Panc1 (cell line): ENCODE results near the gene PJA1. TPM values are rescaled to one million over a fixed set of nuclear protein-coding genes. Genes with fewer than 3 reads are reported as not detected.

ENCODE experiments used
- ATAC-seq: fragments of 200-7000 bp; cut with Tn5 transposase; 2 replicates; pipeline ENCODE4 v1.9.1; 2020; ENCODE audit warnings: mild to moderate bottlenecking, moderate library complexity
- BruUV-seq: library from RNA; stranded (reverse); fragments of 400-500 nt; replicated peaks from 2 replicates; lab custom pipeline; 2021; lab: Mats Ljungman, UMichigan
- CTCF ChIA-PET: fragments of 300-600 bp; sonication (Branson Sonifier 250); formaldehyde crosslinking; loops from one replicate; lab custom pipeline; 2022; ENCODE audit warnings: antibody characterized with exemption; lab: Charles Lee
- POLR2A ChIA-PET: fragments of 300-600 bp; sonication (Branson Sonifier 250); formaldehyde crosslinking; loops from one replicate; lab custom pipeline; 2022; ENCODE audit warnings: antibody characterized with exemption; lab: Charles Lee
- DNase-seq: peaks from one replicate; pipeline ENCODE4 v3.0.0-alpha.2; 2010; ENCODE audit warnings: low read depth, low spot score
- H3K27ac ChIP-seq: 2 replicates; pipeline ENCODE4 v1.5.1; 2011; ENCODE audit warnings: mild to moderate bottlenecking, low read length, inconsistent platforms
- H3K27me3 ChIP-seq: fragments of 200-500 bp; sonication (Bioruptor generic); 2 replicates; pipeline ENCODE4 v1.6.0; 2014; ENCODE audit warnings: low read length, inconsistent platforms; ENCODE audit not compliant: control insufficient read depth, insufficient read depth
- H3K36me3 ChIP-seq: fragments of 200-500 bp; sonication (Bioruptor generic); 2 replicates; pipeline ENCODE4 v1.5.1; 2014; ENCODE audit warnings: inconsistent platforms, mild to moderate bottlenecking, low read length, moderate library complexity; ENCODE audit not compliant: control insufficient read depth, insufficient read depth
- H3K4me1 ChIP-seq: 2 replicates; pipeline ENCODE4 v1.5.1; 2011; ENCODE audit warnings: inconsistent platforms, mild to moderate bottlenecking, low read length, moderate library complexity; ENCODE audit not compliant: control insufficient read depth, insufficient read depth
- H3K4me3 ChIP-seq, 2 experiments: 2 replicates each; pipeline ENCODE4 v1.5.1; 2011 to 2012; ENCODE audit warnings: low read depth in 2 of 2, low read length in 2 of 2, mild to moderate bottlenecking in 2 of 2, inconsistent platforms in 1 of 2, moderate library complexity in 1 of 2
- H3K9me3 ChIP-seq: fragments of 200-500 bp; sonication (Bioruptor generic); 2 replicates; pipeline ENCODE4 v1.5.1; 2014; ENCODE audit warnings: low read depth, mild to moderate bottlenecking, inconsistent platforms, low read length, moderate library complexity; ENCODE audit not compliant: control insufficient read depth, insufficient read depth
- CTCF ChIP-seq: fragments of 450-650 bp; IDR thresholded peaks from 2 replicates; pipeline ENCODE4 v1.5.1; 2017; ENCODE audit warnings: mild to moderate bottlenecking
- POLR2AphosphoS5 ChIP-seq: IDR thresholded peaks from 2 replicates; pipeline ENCODE4 v1.6.1; 2012; ENCODE audit warnings: mild to moderate bottlenecking, low read depth, low read length, moderate library complexity
- REST ChIP-seq, 2 experiments: IDR thresholded peaks; 2 replicates each; pipeline ENCODE4 v1.6.1; 2011 to 2012; ENCODE audit warnings: low read depth in 2 of 2, control low read depth in 1 of 2, low read length in 1 of 2, mild to moderate bottlenecking in 1 of 2, moderate library complexity in 1 of 2; ENCODE audit not compliant: insufficient read depth in 1 of 2
- SIN3A ChIP-seq: IDR thresholded peaks from 2 replicates; pipeline ENCODE4 v1.6.1; 2012; ENCODE audit warnings: low read depth, mild to moderate bottlenecking, low read length, moderate library complexity, borderline replicate concordance; ENCODE audit not compliant: insufficient read depth
- TCF7L2 ChIP-seq: IDR thresholded peaks from 2 replicates; pipeline ENCODE4 v1.6.1; 2011; ENCODE audit warnings: mild to moderate bottlenecking, low read depth, low read length, inconsistent platforms
- in situ Hi-C: cut with HindIII; loops from 2 replicates; pipeline ENCODE4 v1.10.0; 2016; ENCODE audit warnings: low sequenced_read_pairs, low pct_unique_long_range_greater_than_20kb
- intact Hi-C: fragments of 100-400 bp; cut with micrococcal nuclease; formaldehyde crosslinking; loops from one replicate; pipeline ENCODE4 v1.10.0; 2022; ENCODE audit not compliant: unreplicated experiment
- total RNA-seq: library from RNA; stranded (reverse); gene quantifications from one replicate; pipeline ENCODE4 v1.2.1, GENCODE V29; 2021; ENCODE audit not compliant: unreplicated experiment

Gene PJA1
- total RNA-seq, 1 experiment from 2014 or later, result 11.8 TPM

- ChIA-PET CTCF (no interaction called here), POLR2A (no interaction called here)
- intact Hi-C loops, result no loop called here
- no peaks in the 10 kb centered on the region for H3K9me3 ChIP-seq
- no TSS peak for BruUV-seq
- no peak for TF ChIP-seq POLR2AphosphoS5
- TF ChIP-seq CTCF, result no peak
- no peak for TF ChIP-seq REST (IDR thresholded peaks at IDR 0.05; ENCODE audit: insufficient read depth in 1 of 2, low read depth in 2 of 2, low read length in 1 of 2)
- no peak for TF ChIP-seq TCF7L2
- no peak for TF ChIP-seq SIN3A
- no peaks in the 10 kb centered on the region for H3K27me3 ChIP-seq
- no peaks in the 10 kb centered on the region for H3K36me3 ChIP-seq
- no peak for DNase-seq
- no peak overlapping the region for H3K27ac ChIP-seq
- in situ Hi-C loops, result no loop called here
- ATAC-seq, result no peak
- no peaks in the 10 kb centered on the region for H3K4me1 ChIP-seq
- H3K4me3 ChIP-seq, result no peak overlapping the region
Measured at GRCh38 chrX:69211701-69212100, 46.4 kb upstream of the PJA1 start.

GRCh38 chrX:69210581-69210980 lies 45.3 kb upstream of the PJA1 start:
- BruUV-seq, result no TSS peak
- ChIA-PET POLR2A (no interaction called here), CTCF (no interaction called here)
- Histone ChIP-seq H3K27me3 (no peaks in the 10 kb centered on the region), H3K27ac (no peak overlapping the region), H3K36me3 (no peaks in the 10 kb centered on the region), H3K4me1 (no peaks in the 10 kb centered on the region), H3K4me3 (no peak overlapping the region), H3K9me3 (no peaks in the 10 kb centered on the region)
- ATAC-seq (no peak), DNase-seq (no peak)
- in situ Hi-C loops (no loop called here), intact Hi-C loops (no loop called here)
- TF ChIP-seq REST (IDR thresholded peaks at IDR 0.05; ENCODE audit: insufficient read depth in 1 of 2, low read depth in 2 of 2, low read length in 1 of 2) (no peak), CTCF (no peak), SIN3A (no peak), TCF7L2 (no peak), POLR2AphosphoS5 (no peak)
